ENCODE data around the gene KCNH8. TPM values are rescaled to one million over a fixed set of nuclear protein-coding genes. Genes with fewer than 3 reads are reported as not detected.

Gene KCNH8
- total RNA-seq, 1 experiment from 2014 or later: 3.7 TPM

DNA sequence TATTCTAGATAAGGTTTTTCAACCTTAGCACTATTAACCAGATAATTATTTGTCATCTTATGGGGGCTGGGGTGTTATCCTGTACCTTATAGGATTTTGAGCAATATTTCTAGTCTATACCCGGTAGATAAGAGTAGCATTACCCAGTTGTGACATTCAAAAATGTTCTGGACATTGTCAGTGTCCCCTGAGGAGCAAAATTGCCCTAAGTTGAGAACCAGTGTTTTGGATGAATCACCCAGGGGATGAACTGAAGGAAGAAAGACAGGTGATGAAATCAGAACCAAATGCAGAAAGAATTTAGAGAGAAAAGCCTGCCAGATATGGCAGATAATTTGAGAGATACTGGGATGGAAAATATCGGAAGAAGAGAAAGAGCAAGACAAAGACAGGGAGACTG is 58.2 kb downstream of the KCNH8 start:
- TF ChIP-seq CTCF (conservative IDR thresholded peaks at IDR 0.05): no peak
- Histone ChIP-seq H3K4me2 (ENCODE audit: insufficient read depth, insufficient read length, low read length) (no peak overlapping the region), H3K4ac (ENCODE audit: low read depth, low read length) (no peak overlapping the region), H2AFZ (ENCODE audit: low read length) (no peak overlapping the region), H2BK20ac (ENCODE audit: low read depth, low read length, poor library complexity, severe bottlenecking) (no peak overlapping the region), H3K9ac (ENCODE audit: extremely low read depth, insufficient read length, low read length) (no peak overlapping the region), H2BK15ac (ENCODE audit: low read depth, low read length) (no peak overlapping the region), H3K9me3 (ENCODE audit: control insufficient read depth, low read depth, low read length) (no peaks in the 10 kb centered on the region), H4K91ac (ENCODE audit: insufficient read length, low read depth, low read length) (no peak overlapping the region), H3K18ac (ENCODE audit: insufficient read length, low read depth, low read length) (no peak overlapping the region), H2BK12ac (ENCODE audit: insufficient read length, low read depth, low read length) (no peak overlapping the region), H2AK5ac (ENCODE audit: insufficient read length, low read length) (no peak overlapping the region), H3K79me2 (ENCODE audit: insufficient read depth, low read length) (no peaks in the 10 kb centered on the region), H3T11ph (ENCODE audit: low read length) (no peak overlapping the region), H2BK120ac (ENCODE audit: low read depth, low read length, poor library complexity, severe bottlenecking) (no peak overlapping the region), H3K56ac (ENCODE audit: insufficient read length, low read depth, low read length) (no peak overlapping the region), H4K8ac (replicated peaks; ENCODE audit: insufficient read length, low read depth, low read length) (no peak overlapping the region), H4K5ac (ENCODE audit: insufficient read length, low read depth, low read length) (no peak overlapping the region), H3K23me2 (ENCODE audit: insufficient read length, low read depth, low read length, poor library complexity, severe bottlenecking) (no peaks in the 10 kb centered on the region), H3K14ac (ENCODE audit: insufficient read depth, low read length) (no peak overlapping the region), H4K20me1 (ENCODE audit: control insufficient read depth, insufficient read depth, insufficient read length) (no peaks in the 10 kb centered on the region), H3K23ac (ENCODE audit: insufficient read length, low read depth, low read length) (no peak overlapping the region), H2BK5ac (ENCODE audit: insufficient read length, low read length) (no peak overlapping the region), H3K27ac (ENCODE audit: insufficient read length, low read depth, low read length) (no peak overlapping the region), H3K4me1 (ENCODE audit: insufficient read depth, low read length) (no peaks in the 10 kb centered on the region), H3K27me3 (ENCODE audit: insufficient read depth, low read length) (no peaks in the 10 kb centered on the region), H3K79me1 (ENCODE audit: insufficient read depth, low read depth, low read length, poor library complexity, severe bottlenecking) (no peaks in the 10 kb centered on the region)
- no peak overlapping the region; a peak in 1 of 7 replicates for H3K27ac Mint-ChIP-seq
- H3K9me3 Mint-ChIP-seq: no peaks in the 10 kb centered on the region
- no CpG with 5 or more reads among the region's 2 CpGs for WGBS (ENCODE audit: extremely low coverage, insufficient read length, low lambda C conversion rate)
- H3K4me3 Mint-ChIP-seq: no peak overlapping the region
- H3K36me3 Mint-ChIP-seq (ENCODE audit: insufficient read depth in 1 of 3, low read depth in 3 of 3): no peaks in the 10 kb centered on the region
- H3K27me3 Mint-ChIP-seq (ENCODE audit: low read depth): no peaks in the 10 kb centered on the region
- H3K4me1 Mint-ChIP-seq: no peaks in the 10 kb centered on the region
- no peak for DNase-seq
